HG03571 (cell line): Measurements from ENCODE around the gene PPP1R3G.

Experiments
- ATAC-seq: cut with Tn5 transposase; IDR thresholded peaks from one replicate; pipeline ENCODE4 v1.9.1; 2021; ENCODE audit not compliant: unreplicated experiment

Gene PPP1R3G

GRCh38 chr6:5093231-5094015 is 8.3 kb downstream of the PPP1R3G start:
- ATAC-seq = no peak

GRCh38 chr6:5094327-5094726 is 9.2 kb downstream of the PPP1R3G start:
- ATAC-seq = no peak

- ATAC-seq = peak; percentile 83
These were observed 10.1 kb downstream of the PPP1R3G start for GRCh38 chr6:5095236-5095635.

DNA sequence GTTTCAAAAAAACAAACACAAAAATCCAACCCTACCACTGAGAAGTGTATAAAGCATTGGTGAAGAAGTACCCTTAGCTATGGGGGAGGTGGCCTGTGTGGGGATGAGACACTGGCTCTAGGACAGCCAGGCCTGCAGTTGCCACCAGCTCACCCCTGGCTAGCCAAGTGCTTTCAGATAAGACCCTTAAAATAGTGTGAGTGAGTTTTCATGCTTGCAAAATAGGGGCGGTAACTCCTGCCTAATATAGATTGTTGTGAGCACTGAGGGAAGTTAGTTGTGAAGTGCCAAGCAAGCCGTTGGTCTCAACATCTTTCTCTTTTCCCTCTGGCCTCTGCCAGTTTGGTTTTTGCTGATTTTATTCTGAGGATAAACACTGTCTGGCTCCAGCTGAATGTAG is 11.3 kb downstream of the PPP1R3G start:
- no peak for ATAC-seq

DNA sequence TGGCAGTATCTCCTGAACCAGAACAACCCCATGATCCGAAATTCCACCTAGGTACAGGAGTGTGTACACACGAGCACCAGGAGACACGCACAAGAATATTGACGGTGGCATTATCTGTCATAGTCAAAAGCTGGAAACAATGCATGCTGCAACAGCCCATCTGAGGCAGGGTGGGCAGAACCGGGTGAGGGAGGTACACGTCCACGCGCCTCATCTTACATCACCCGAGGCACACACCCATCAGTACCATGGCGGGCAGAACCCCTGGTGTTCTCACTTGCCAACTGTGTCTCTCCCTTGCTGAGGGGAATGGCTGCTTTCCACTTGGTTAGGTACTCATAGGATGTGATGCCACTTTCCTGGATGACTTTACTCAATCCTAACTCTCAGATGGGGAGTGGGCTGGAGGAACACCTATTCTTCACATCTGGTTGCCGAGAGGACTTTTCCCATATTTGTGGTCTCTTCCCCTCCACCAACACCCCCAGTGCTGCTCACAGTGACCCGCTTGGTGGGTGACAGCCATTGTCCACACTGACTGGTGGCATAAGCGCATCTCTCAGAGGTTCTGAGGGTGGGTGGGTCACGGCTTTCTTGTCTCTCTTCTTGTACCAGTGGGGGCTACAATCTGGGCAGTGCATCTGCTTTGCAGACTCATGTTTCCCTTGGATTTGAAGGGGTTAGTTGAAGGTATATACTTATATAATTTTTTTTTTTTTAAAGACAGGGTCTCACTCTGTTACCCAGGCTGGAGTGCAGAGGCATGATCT is 13.5 kb downstream of the PPP1R3G start:
- no peak for ATAC-seq

DNA sequence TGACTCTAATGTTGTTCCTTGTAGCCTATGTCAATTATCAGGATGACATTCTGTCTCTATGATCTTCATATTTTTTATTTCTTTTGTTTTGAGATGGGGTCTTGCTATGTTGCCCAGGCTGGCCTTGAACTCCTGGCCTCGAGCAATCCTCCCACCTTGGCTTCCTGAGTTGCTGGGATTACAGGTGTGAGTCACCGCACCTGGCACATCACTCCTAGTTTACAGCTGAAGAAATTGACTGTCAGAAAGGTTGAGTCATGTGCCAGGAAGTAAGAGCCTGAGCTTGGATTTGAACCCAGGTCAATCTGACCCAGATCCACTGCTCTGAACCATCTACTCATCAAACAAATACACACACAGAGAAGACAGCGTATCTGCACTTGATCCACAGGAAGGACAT is 14.4 kb downstream of the PPP1R3G start:
- no peak for ATAC-seq

GRCh38 chr6:5100806-5101205 is 15.7 kb downstream of the PPP1R3G start:
- ATAC-seq = no peak

GRCh38 chr6:5102267-5102970 is 17.3 kb downstream of the PPP1R3G start:
- no peak for ATAC-seq

DNA sequence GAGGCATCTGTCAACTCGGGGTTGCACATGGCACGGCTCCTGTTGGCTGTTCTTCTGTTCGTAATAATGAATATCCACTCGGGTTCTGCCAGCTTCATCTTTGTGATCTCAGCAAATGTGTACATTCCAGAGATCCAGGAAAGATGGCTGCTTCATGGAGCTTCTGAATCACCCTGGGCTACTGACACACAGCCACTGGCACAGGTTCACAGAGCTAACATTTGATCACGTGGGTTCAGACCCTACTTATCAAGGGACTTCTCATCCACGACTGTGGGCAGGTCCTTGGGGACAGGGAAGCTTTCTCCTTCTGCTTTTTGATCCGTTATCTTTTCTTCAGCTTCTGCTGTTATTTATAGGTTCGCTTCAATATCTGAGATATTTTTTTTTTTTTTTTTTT is 18.1 kb downstream of the PPP1R3G start:
- ATAC-seq = no peak

DNA sequence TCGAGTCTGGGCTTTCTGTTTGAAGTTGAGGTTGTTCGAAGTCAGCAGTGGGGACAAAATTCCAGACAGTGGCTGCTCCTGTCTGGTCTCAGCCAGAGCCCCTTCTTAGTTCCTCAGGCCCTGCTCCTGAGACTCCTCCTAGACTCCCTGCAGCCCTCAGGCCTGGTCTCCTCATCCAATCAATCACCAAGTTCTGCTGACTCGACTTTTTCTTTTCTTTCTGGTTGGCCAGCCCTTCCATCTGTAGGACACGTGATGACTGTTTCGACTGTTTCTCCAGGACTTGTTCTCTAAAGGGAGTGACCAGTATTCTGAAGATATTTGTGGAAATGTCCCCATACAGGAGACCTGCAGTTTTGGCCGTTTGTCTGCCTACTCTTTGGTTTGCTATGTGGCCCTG is 19.5 kb downstream of the PPP1R3G start:
- ATAC-seq = no peak

DNA sequence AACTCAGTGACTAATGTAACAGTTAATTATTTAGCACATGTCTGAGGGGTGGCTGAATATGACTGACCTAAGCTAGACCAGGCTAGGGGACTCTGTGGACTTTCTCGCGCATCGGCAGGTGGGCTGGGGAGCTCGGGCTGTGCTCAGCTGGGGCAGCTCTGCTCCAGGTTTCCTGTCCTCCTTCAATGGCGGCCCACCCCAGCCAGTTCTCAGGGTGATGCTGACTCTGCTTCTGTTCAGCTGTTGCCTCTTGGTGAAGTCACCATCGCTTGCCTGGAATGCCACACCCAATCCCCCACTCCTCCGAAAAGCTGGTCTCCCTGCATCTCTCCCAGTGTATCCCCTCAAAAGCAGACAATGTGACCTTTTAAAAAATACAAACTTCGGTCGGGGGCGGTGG is 20.0 kb downstream of the PPP1R3G start:
- no peak for ATAC-seq

GRCh38 chr6:5107341-5107740 is 22.2 kb downstream of the PPP1R3G start:
- ATAC-seq = no peak

- no peak for ATAC-seq
These were observed 22.9 kb downstream of the PPP1R3G start for GRCh38 chr6:5108068-5108467.

GRCh38 chr6:5108536-5109150 is 23.5 kb downstream of the PPP1R3G start:
- ATAC-seq = no peak

DNA sequence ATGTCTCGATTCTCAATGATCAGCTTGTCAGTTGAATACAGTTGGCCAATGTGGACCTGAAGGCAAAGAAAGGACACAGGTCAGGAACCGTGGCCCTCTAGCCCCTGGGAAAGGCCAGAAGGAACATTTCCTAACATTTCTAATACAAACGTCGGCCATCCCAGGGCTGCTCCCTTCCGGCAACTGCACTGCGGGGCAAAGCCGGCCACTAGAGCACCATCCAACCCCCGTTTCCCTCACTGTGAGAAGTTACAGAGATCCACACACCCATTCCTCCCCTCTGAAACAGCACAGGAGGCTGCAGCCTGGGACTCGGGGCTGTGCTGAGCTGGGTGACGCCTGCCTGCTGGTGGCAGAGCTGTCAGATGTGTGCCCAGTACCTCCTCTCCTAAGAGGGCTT is 24.3 kb downstream of the PPP1R3G start:
- ATAC-seq = no peak

- no peak for ATAC-seq
These were observed 25.1 kb downstream of the PPP1R3G start for GRCh38 chr6:5110246-5110645.

GRCh38 chr6:5111626-5112025 is 26.5 kb downstream of the PPP1R3G start:
- ATAC-seq = no peak

DNA sequence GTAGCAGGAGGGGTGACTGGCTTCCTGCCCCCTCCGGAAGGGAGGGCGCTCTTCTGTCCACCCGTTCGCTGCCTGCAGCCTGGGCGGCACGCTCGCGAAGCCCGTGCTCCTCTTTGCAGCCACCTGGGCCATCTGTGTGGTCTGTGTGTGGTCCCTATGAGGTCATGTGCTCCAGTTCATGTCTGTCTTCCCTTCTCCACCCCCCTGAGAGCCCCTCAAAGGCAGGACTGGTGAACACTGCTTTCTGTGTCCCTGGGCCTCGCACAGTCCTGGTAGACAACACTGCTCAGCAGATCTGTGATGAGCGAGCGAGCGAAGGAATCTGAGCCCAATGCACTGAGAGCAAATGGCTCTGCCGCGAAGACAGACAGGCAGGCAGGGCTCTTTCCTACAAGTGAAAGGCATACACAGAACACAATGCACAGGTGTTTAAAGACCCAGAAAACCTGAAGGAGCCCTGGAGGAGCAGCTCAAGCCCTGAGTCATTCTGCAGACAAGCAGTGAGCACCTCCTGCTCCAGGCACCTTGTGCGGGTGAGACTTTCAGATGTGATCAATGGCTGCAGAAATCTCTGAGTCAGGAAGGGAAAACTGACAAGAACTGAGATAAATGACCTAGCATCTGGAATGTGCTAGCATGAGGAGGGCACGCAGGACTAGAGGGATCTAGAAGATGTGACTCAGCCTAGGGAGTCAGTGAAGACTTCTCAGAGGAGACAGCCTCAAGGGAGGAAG is 27.1 kb downstream of the PPP1R3G start:
- no peak for ATAC-seq

DNA sequence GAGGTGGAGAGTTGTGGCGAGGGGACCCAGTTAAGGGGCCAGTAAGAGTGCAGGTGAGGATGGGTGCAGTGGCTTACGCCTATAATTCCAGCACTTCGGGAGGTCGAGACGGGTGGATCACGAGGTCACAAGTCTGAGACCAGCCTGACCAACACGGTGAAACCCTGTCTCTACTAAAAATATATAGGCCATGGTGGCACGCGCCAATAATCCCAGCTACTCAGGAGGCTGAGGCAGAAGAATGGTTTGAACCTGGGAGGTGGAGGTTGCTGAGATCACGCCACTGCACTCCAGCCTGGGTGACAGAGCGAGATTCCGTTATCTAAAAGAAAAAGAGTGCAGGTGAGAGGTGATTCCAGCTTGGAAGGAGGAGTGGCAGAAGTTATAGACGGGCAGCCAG is 28.0 kb downstream of the PPP1R3G start:
- ATAC-seq = no peak

GRCh38 chr6:5115168-5115567 is 30.0 kb downstream of the PPP1R3G start:
- ATAC-seq = no peak
